ENCODE measurements around the gene MAP1LC3A.

Gene MAP1LC3A

GRCh38 chr20:34553366-34553867 is 5.1 kb upstream of the MAP1LC3A start:
- DNase-seq (ENCODE audit: low spot score) = no peak
- no peak for TF ChIP-seq CTCF (IDR thresholded peaks at IDR 0.05; ENCODE audit: borderline replicate concordance, control extremely low read depth, extremely low read depth, insufficient read depth, missing control alignments)
- in situ Hi-C loops (cut with MboI; ENCODE audit: low sequenced_read_pairs, unreplicated experiment) = loop anchor here (10.0 kb wide), 1 partner anchor 221 kb away; no protein-coding TSS in a partner anchor

- in situ Hi-C loops (cut with MboI; ENCODE audit: low sequenced_read_pairs, unreplicated experiment) = loop anchor here (10.0 kb wide), 1 partner anchor 217 kb away; no protein-coding TSS in a partner anchor
- no peak for TF ChIP-seq CTCF (IDR thresholded peaks at IDR 0.05; ENCODE audit: borderline replicate concordance, control extremely low read depth, extremely low read depth, insufficient read depth, missing control alignments)
- DNase-seq (ENCODE audit: low spot score) = no peak
Observed at GRCh38 chr20:34557936-34558319, 590 bp upstream of the MAP1LC3A start.

GRCh38 chr20:34559311-34560140 is 1.0 kb downstream of the MAP1LC3A start:
- no peak for TF ChIP-seq CTCF (IDR thresholded peaks at IDR 0.05; ENCODE audit: borderline replicate concordance, control extremely low read depth, extremely low read depth, insufficient read depth, missing control alignments)
- in situ Hi-C loops (cut with MboI; ENCODE audit: low sequenced_read_pairs, unreplicated experiment) = loop anchor here (10.0 kb wide), 1 partner anchor 215 kb away; no protein-coding TSS in a partner anchor
- no peak for DNase-seq (ENCODE audit: low spot score)

- no peak for DNase-seq (ENCODE audit: low spot score)
- in situ Hi-C loops (cut with MboI; ENCODE audit: low sequenced_read_pairs, unreplicated experiment) = no loop called here
- TF ChIP-seq CTCF (IDR thresholded peaks at IDR 0.05; ENCODE audit: borderline replicate concordance, control extremely low read depth, extremely low read depth, insufficient read depth, missing control alignments) = no peak
Observed at GRCh38 chr20:34560141-34560523, 1.6 kb downstream of the MAP1LC3A start.

GRCh38 chr20:34560614-34561013 is 2.1 kb downstream of the MAP1LC3A start:
- in situ Hi-C loops (cut with MboI; ENCODE audit: low sequenced_read_pairs, unreplicated experiment) = no loop called here
- no peak for DNase-seq (ENCODE audit: low spot score)
- no peak for TF ChIP-seq CTCF (IDR thresholded peaks at IDR 0.05; ENCODE audit: borderline replicate concordance, control extremely low read depth, extremely low read depth, insufficient read depth, missing control alignments)

- TF ChIP-seq CTCF (IDR thresholded peaks at IDR 0.05; ENCODE audit: borderline replicate concordance, control extremely low read depth, extremely low read depth, insufficient read depth, missing control alignments) = no peak
- in situ Hi-C loops (cut with MboI; ENCODE audit: low sequenced_read_pairs, unreplicated experiment) = no loop called here
- no peak for DNase-seq (ENCODE audit: low spot score)
Observed at GRCh38 chr20:34561661-34562060, 3.1 kb downstream of the MAP1LC3A start.

All from GM13976 (cell line).